D721Med (cell line): ENCODE results near the gene USH1C.

ENCODE experiments used
- DNase-seq: peaks from one replicate; pipeline ENCODE4 v3.0.0; 2011; ENCODE audit warnings: low spot score; ENCODE audit not compliant: insufficient read length
- FAIRE-seq: peaks from 2 replicates; lab custom pipeline; 2011; peaks lifted over from hg19 to GRCh38; lab: Jason Lieb, UNC
- TF ChIP-seq, protein P1 (sequence below): IDR thresholded peaks from 2 replicates; pipeline ENCODE4 v1.5.1; 2012; ENCODE audit warnings: mild to moderate bottlenecking, control low read depth; ENCODE audit not compliant: insufficient read depth; ENCODE audit errors: missing control alignments

USH1C gene

DNA sequence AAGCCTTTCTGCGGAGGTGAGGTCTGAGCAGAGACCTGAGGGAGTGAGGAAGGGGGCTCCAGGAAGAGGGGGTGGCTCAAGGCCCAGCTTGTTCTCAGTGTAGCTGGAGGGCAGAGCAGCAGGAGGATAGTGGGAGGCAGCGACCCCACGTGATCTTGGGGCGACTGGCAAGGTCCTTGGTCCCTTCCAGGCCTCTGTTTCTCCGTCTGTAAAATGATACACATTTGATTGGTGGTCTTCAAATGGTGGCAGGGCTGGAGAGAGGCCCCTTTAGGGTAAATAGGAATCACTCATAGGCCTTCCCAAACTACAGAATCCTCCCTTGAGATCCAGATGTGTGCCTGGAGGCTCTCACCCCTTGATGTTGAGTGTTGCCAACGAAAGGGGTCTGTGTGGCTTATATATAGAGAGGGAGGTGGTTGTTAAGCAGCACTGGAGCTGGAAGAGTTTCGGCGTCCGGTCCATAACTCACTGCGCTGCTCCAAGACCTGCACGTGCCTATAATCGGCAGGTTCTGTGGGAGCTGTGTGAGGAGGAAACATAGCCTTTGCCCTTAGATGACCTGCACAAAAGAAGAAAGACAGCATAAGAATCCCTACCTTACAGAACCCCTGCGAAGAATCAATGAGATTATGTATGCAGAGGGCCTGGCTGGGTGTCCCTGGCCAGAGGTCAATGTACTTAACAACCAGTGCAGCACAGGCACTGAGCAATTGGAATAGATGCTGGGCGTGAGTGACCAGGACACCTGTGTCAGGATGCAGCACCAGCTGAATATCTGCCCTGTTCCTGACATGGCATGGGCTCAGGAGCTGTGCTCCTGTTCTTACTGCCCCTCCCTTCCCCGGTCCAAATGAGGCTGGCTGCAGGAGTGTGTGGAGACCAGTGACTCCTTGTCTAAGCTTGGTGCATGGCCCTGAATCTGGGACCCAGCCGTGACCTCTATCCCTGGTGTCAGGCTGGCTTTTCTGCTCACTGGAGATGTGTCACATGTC, 31.5 kb upstream of the USH1C start:
- TF ChIP-seq, protein P1, sequence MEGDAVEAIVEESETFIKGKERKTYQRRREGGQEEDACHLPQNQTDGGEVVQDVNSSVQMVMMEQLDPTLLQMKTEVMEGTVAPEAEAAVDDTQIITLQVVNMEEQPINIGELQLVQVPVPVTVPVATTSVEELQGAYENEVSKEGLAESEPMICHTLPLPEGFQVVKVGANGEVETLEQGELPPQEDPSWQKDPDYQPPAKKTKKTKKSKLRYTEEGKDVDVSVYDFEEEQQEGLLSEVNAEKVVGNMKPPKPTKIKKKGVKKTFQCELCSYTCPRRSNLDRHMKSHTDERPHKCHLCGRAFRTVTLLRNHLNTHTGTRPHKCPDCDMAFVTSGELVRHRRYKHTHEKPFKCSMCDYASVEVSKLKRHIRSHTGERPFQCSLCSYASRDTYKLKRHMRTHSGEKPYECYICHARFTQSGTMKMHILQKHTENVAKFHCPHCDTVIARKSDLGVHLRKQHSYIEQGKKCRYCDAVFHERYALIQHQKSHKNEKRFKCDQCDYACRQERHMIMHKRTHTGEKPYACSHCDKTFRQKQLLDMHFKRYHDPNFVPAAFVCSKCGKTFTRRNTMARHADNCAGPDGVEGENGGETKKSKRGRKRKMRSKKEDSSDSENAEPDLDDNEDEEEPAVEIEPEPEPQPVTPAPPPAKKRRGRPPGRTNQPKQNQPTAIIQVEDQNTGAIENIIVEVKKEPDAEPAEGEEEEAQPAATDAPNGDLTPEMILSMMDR = no peak
- DNase-seq (no peak), FAIRE-seq (no peak)

DNA sequence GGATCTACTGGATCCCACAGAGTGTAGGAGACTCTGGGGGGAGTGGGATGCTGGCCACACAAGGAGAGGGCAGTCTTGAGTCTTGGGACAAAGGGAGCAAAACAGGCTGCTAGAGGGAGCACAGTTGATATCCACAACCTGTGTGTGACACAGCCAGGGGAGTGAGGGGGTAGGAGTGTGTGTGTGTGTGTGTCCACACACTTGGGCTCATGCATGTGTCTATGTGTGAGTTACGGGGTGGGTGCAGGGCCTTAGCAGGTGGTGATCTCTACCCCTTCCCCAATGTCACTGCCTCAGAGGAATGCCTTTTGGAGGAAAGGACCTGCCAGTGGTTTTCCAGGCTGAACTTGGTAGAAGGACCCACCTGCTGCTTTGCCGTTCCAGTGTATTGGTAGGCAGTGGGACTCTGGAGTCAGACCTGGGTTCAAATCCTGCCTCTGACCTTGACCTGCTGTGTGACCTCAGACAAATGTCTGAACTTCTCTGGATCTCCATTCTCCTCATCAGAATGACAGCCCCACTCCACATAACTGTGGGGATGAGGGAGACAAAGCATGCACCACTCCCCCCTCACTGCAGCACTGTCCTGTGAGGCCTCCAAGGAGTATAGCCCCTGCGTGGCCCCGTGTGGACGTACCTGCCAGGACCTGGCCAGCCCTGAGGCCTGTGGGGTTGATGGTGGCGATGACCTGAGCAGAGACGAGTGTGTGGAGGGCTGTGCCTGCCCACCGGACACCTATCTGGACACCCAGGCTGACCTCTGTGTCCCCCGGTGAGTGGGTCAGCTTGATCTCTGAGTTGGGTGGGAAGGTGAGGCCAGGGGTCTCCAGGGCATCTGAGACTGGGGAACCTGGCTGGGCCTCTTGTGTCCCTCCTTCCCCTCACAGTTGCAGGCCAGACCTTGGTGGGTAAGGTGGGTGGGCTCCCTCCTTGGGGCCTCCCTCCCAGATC, 30.2 kb upstream of the USH1C start:
- FAIRE-seq = no peak
- DNase-seq = no peak
- TF ChIP-seq, protein P1 = no peak

DNA sequence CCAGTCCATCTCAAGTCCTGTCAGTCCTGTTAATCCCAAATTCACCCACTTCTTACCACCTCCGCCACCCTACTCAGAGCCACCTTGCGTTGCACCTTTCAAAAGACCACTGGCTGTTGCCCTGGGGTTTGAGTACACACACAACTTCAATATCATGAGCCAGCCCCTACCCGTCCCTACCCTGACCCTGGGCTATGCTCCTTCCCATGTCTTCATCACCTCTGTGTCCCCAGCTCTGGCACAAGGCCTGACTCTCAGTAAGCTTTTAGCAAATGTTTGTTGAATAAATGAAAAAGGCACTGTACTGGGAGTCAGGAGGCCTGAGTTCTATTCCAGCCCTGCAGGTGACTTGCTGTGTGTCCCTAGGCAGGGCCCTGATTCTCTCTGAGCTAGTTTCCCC, 29.3 kb upstream of the USH1C start:
- DNase-seq (no peak), FAIRE-seq (no peak)
- TF ChIP-seq, protein P1 = no peak

DNA sequence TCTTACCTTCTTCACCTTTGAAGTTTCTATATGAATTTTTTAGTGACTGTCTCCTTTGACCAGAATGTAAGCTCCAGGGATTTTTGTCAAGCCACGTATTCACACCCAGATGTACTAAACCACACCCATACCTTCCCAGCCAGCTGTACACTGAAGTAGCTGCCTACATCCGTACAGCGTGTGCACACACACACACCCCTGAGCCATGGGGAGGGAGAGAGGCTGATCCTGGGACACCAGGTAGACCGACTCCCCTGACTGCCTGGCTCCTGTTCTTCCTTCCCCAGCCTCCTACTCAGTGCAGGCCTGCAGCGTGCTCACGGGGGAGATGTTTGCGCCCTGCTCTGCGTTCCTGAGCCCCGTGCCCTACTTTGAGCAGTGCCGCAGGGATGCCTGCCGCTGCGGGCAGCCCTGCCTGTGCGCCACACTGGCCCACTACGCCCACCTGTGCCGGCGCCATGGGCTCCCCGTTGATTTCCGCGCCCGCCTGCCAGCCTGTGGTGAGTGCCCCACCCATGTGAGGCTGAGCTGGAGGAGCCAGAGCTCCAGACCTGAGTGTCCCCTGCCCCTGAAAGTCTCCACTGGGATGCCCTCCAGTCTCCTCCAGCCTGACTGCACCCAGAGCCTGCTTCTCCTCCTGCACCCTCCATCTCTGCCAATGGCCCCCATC, 28.7 kb upstream of the USH1C start:
- no peak for FAIRE-seq
- DNase-seq = no peak

DNA sequence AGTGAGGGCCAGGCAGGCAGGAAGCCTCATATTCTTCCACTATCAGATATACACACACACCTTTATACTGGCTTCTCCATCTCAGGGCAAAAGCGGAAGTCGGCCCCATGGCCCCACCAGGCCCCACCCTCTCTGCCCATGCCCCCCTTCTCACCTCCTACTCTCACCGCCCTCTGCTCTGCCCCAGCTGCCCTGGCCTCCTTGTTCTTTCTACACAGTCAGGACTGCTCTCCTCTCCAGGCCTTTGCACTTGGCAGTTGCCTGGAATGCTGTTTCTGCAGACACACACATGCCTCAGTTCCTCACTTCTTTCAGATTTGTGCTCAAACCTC, 28.1 kb upstream of the USH1C start:
- FAIRE-seq (no peak), DNase-seq (no peak)
- TF ChIP-seq, protein P1 = no peak

More for the DNA sequence above, 28.7 kb upstream of the USH1C start:
- TF ChIP-seq, protein P1 = no peak

DNA sequence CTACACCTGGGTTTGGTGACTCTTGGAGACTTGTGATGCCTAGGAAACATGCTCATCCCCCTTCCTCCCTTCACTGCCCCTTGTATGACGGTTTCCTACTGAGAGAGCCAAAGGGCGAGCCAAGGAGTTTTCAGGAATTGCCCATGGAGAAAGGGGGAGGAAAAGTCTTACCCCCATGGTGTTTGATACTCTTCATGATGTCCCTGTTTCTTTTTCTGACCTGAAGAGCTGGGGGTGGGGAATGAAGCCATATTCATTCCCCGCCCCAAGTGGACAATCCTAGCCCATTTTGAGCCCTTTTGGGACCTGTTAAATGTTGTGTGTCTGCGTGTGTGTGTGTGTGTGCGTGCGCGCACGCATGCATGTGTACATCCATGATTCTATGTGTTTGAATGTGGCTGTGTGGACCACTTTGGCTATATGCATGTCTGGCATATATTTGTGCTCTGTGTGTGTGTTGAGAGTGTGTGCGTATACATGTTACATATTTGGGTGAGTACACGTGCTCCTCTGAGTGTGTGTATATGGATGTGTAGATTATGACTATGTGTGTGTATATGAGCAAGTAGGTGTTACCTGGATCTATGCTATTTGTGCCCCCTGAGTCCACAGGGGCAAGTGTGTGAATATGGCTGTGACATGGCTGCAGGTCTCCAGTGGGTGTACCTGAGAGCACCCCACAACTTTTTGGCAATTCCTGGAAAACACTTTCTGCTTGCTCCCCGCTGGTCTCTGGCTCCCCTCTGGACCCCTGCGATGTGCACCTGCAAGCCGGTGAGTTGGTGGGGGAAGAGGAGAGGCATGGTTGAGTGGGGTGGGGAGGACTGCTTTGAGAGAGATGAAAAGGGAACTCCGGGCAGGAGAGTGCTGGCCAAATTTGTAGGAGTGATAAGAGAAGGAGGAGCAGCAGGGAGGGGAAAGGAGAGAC, 27.5 kb upstream of the USH1C start:
- FAIRE-seq (no peak), DNase-seq (no peak)

More for the DNA sequence above, 27.5 kb upstream of the USH1C start:
- TF ChIP-seq, protein P1 = no peak
